ENCODE results near the gene ANTKMT. TPM values are rescaled to one million over a fixed set of nuclear protein-coding genes. Genes with fewer than 3 reads are reported as not detected.
A peak's percentile ranks its signal among the peaks of the same experiment; 100 is the strongest.

Gene ANTKMT
- total RNA-seq, 1 experiment from 2014 or later = 93.6 TPM

DNA sequence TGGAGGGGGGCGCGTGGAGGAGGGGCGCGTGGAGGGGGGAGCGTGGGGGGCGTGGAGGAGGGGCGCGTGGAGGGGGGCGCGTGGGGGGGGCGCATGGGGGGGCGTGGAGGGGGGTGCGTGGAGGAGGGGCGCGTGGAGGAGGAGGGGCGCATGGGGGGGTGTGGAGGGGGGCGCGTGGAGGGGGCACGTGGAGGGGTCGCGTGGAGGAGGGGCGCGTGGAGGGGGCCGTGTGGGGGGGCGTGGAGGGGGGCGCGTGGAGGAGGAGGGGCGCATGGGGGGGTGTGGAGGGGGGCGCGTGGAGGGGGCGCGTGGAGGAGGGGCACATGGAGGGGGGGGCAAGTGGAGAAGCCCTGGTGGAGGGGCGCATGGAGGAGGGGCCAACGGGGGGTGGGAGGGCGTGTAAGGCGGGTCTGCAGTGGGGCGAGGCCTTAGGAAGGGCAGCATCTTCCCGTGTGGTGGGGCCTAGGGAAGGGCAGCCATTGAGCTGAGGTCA is 46.8 kb downstream of the ANTKMT start:
- Histone ChIP-seq H3K4me1 (ENCODE audit: control insufficient read depth, insufficient read depth, low read length) (peaks cover 4% of the 10 kb centered on the region), H3K27ac (ENCODE audit: low read length) (no peak overlapping the region), H3K36me3 (ENCODE audit: control insufficient read depth, insufficient read depth, low read length) (no peaks in the 10 kb centered on the region), H3K9me3 (ENCODE audit: control insufficient read depth, insufficient read depth, low read depth, low read length) (no peaks in the 10 kb centered on the region), H3K27me3 (ENCODE audit: control insufficient read depth, insufficient read depth, low read length) (no peaks in the 10 kb centered on the region), H3K4me3 (ENCODE audit: low read depth in 2 of 2, low read length in 2 of 2) (no peak overlapping the region)
- TF ChIP-seq, protein P1, sequence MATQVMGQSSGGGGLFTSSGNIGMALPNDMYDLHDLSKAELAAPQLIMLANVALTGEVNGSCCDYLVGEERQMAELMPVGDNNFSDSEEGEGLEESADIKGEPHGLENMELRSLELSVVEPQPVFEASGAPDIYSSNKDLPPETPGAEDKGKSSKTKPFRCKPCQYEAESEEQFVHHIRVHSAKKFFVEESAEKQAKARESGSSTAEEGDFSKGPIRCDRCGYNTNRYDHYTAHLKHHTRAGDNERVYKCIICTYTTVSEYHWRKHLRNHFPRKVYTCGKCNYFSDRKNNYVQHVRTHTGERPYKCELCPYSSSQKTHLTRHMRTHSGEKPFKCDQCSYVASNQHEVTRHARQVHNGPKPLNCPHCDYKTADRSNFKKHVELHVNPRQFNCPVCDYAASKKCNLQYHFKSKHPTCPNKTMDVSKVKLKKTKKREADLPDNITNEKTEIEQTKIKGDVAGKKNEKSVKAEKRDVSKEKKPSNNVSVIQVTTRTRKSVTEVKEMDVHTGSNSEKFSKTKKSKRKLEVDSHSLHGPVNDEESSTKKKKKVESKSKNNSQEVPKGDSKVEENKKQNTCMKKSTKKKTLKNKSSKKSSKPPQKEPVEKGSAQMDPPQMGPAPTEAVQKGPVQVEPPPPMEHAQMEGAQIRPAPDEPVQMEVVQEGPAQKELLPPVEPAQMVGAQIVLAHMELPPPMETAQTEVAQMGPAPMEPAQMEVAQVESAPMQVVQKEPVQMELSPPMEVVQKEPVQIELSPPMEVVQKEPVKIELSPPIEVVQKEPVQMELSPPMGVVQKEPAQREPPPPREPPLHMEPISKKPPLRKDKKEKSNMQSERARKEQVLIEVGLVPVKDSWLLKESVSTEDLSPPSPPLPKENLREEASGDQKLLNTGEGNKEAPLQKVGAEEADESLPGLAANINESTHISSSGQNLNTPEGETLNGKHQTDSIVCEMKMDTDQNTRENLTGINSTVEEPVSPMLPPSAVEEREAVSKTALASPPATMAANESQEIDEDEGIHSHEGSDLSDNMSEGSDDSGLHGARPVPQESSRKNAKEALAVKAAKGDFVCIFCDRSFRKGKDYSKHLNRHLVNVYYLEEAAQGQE (IDR thresholded peaks at IDR 0.05; ENCODE audit: insufficient read depth in 1 of 2, low read depth in 2 of 2, low read length in 1 of 2) = no peak
- TF ChIP-seq, protein P2, sequence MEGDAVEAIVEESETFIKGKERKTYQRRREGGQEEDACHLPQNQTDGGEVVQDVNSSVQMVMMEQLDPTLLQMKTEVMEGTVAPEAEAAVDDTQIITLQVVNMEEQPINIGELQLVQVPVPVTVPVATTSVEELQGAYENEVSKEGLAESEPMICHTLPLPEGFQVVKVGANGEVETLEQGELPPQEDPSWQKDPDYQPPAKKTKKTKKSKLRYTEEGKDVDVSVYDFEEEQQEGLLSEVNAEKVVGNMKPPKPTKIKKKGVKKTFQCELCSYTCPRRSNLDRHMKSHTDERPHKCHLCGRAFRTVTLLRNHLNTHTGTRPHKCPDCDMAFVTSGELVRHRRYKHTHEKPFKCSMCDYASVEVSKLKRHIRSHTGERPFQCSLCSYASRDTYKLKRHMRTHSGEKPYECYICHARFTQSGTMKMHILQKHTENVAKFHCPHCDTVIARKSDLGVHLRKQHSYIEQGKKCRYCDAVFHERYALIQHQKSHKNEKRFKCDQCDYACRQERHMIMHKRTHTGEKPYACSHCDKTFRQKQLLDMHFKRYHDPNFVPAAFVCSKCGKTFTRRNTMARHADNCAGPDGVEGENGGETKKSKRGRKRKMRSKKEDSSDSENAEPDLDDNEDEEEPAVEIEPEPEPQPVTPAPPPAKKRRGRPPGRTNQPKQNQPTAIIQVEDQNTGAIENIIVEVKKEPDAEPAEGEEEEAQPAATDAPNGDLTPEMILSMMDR (IDR thresholded peaks at IDR 0.05) = no peak
- TF ChIP-seq SIN3A (IDR thresholded peaks at IDR 0.05; ENCODE audit: borderline replicate concordance, insufficient read depth, low read depth, low read length) (no peak), TCF7L2 (IDR thresholded peaks at IDR 0.05; ENCODE audit: low read depth, low read length) (no peak), POLR2AphosphoS5 (IDR thresholded peaks at IDR 0.05; ENCODE audit: low read depth, low read length) (no peak)
- CTCF ChIA-PET = no interaction called here
- DNase-seq (ENCODE audit: low read depth, low spot score) (no peak), ATAC-seq (no peak)
- POLR2A ChIA-PET = no interaction called here
- in situ Hi-C loops (cut with HindIII; ENCODE audit: low pct_unique_long_range_greater_than_20kb, low sequenced_read_pairs) (no loop called here), intact Hi-C loops (cut with micrococcal nuclease; ENCODE audit: unreplicated experiment) (no loop called here)
- BruUV-seq (replicated peaks) = no TSS peak

DNA sequence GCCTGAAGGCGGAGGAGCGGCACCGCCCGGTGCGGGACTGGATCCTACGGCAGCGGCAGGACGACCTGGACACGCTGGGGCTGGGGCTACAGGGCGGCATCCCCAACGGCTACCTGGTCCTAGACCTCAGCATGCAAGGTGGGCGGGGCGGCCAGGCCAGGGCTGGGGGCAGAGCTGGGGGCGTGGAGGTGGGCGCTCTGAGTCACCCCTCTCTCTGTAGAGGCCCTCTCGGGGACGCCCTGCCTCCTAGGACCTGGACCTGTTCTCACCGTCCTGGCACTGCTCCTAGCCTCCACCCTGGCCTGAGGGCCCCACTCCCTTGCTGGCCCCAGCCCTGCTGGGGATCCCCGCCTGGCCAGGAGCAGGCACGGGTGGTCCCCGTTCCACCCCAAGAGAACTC is 47.5 kb downstream of the ANTKMT start:
- Histone ChIP-seq H3K9me3 (ENCODE audit: control insufficient read depth, insufficient read depth, low read depth, low read length) (no peaks in the 10 kb centered on the region), H3K36me3 (ENCODE audit: control insufficient read depth, insufficient read depth, low read length) (no peaks in the 10 kb centered on the region), H3K4me3 (ENCODE audit: low read depth in 2 of 2, low read length in 2 of 2) (no peak overlapping the region), H3K27ac (ENCODE audit: low read length) (no peak overlapping the region), H3K27me3 (ENCODE audit: control insufficient read depth, insufficient read depth, low read length) (no peaks in the 10 kb centered on the region), H3K4me1 (ENCODE audit: control insufficient read depth, insufficient read depth, low read length) (peaks cover under 1% of the 10 kb centered on the region)
- POLR2A ChIA-PET = no interaction called here
- intact Hi-C loops (cut with micrococcal nuclease; ENCODE audit: unreplicated experiment) = no loop called here
- DNase-seq (ENCODE audit: low read depth, low spot score) = no peak
- peak; percentile 39 for ATAC-seq
- TF ChIP-seq TCF7L2 (IDR thresholded peaks at IDR 0.05; ENCODE audit: low read depth, low read length) (no peak), SIN3A (IDR thresholded peaks at IDR 0.05; ENCODE audit: borderline replicate concordance, insufficient read depth, low read depth, low read length) (no peak), POLR2AphosphoS5 (IDR thresholded peaks at IDR 0.05; ENCODE audit: low read depth, low read length) (no peak)
- TF ChIP-seq, protein P2 (IDR thresholded peaks at IDR 0.05) = no peak
- TF ChIP-seq, protein P1 (IDR thresholded peaks at IDR 0.05; ENCODE audit: insufficient read depth in 1 of 2, low read depth in 2 of 2, low read length in 1 of 2) = no peak
- no TSS peak for BruUV-seq (replicated peaks)
- CTCF ChIA-PET = no interaction called here
- in situ Hi-C loops (cut with HindIII; ENCODE audit: low pct_unique_long_range_greater_than_20kb, low sequenced_read_pairs) = no loop called here

Measured in Panc1 (cell line).